Endothelial cell of umbilical vein (primary cell): ENCODE measurements around the gene SOX9. TPM values are rescaled to one million over a fixed set of nuclear protein-coding genes. Genes with fewer than 3 reads are reported as not detected.

Source experiments
- BruUV-seq: library from RNA; stranded (reverse); fragments of 400-500 nt; replicated peaks from 2 replicates; lab custom pipeline; 2021; lab: Mats Ljungman, UMichigan
- CTCF ChIA-PET: fragments of 300-600, 350-600 bp; sonication (Branson Sonifier 250); formaldehyde crosslinking; loops from one replicate; lab custom pipeline; 2021; ENCODE audit warnings: antibody characterized with exemption, inconsistent platforms; lab: Charles Lee
- POLR2A ChIA-PET: fragments of 300-600, 350-600 bp; sonication (Branson Sonifier 250); formaldehyde crosslinking; loops from one replicate; lab custom pipeline; 2021; ENCODE audit warnings: antibody characterized with exemption, inconsistent platforms; lab: Charles Lee
- DNase-seq: peaks from one replicate; pipeline ENCODE4 v3.0.0-alpha.2; 2011; ENCODE audit warnings: low read depth, low spot score
- FAIRE-seq: peaks from 2 replicates; lab custom pipeline; 2011; peaks lifted over from hg19 to GRCh38; lab: Jason Lieb, UNC
- H2AFZ ChIP-seq: 2 replicates; pipeline ENCODE4 v1.6.0; 2012; ENCODE audit warnings: low read depth, low read length, control low read depth, inconsistent platforms
- H3K27ac ChIP-seq: 2 replicates; pipeline ENCODE4 v1.5.1; 2011; ENCODE audit warnings: low read depth, mild to moderate bottlenecking, control low read depth, low read length, moderate library complexity; ENCODE audit not compliant: insufficient read depth
- H3K27me3 ChIP-seq, 2 experiments: 2 replicates each; pipeline versions ENCODE4 v1.6.0 to v1.6.1; 2011; ENCODE audit warnings: low read length in 2 of 2, mixed read lengths in 1 of 2; ENCODE audit not compliant: control insufficient read depth in 2 of 2, insufficient read depth in 2 of 2
- H3K36me3 ChIP-seq, 2 experiments: 2 replicates in 1 of 2; 3 replicates in 1 of 2; pipeline ENCODE4 v1.5.1; 2011; ENCODE audit warnings: low read length in 2 of 2, mild to moderate bottlenecking in 1 of 2, moderate library complexity in 1 of 2; ENCODE audit not compliant: control insufficient read depth in 2 of 2, insufficient read depth in 2 of 2; ENCODE audit errors: extremely low read depth in 1 of 2
- H3K4me1 ChIP-seq: 3 replicates; pipeline ENCODE4 v1.5.1; 2011; ENCODE audit warnings: mild to moderate bottlenecking, low read length; ENCODE audit not compliant: control insufficient read depth, insufficient read depth; ENCODE audit errors: extremely low read depth
- H3K4me2 ChIP-seq: 2 replicates; pipeline ENCODE4 v1.6.1; 2011; ENCODE audit warnings: low read length, control low read depth, mixed read lengths; ENCODE audit not compliant: insufficient read depth
- H3K4me3 ChIP-seq, 3 experiments: fragments of 200-600 bp in 1 of 3; sonication (generic), shearing (Covaris generic) in 1 of 3; replicated peaks in 1 of 3; 2 replicates each; pipeline ENCODE4 v1.5.1; 2011 to 2016; ENCODE audit warnings: control low read depth in 3 of 3, low read length in 3 of 3, mild to moderate bottlenecking in 2 of 3, inconsistent platforms in 1 of 3, low read depth in 1 of 3, moderate library complexity in 1 of 3; ENCODE audit not compliant: insufficient read depth in 1 of 3
- H3K79me2 ChIP-seq: 2 replicates; pipeline ENCODE4 v1.6.0; 2012; ENCODE audit warnings: low read length, inconsistent platforms; ENCODE audit not compliant: control insufficient read depth, insufficient read depth
- H3K9ac ChIP-seq: replicated peaks from 2 replicates; pipeline ENCODE3; 2011; ENCODE audit warnings: low read length, control low read depth; ENCODE audit not compliant: insufficient read depth; ENCODE audit errors: extremely low read depth
- H3K9me1 ChIP-seq: replicated peaks from 3 replicates; pipeline ENCODE4 v1.6.0; 2011; ENCODE audit warnings: mild to moderate bottlenecking, low read length; ENCODE audit not compliant: control insufficient read depth, insufficient read depth; ENCODE audit errors: extremely low read depth
- H3K9me3 ChIP-seq: replicated peaks from 2 replicates; pipeline ENCODE4 v1.5.1; 2012; ENCODE audit warnings: low read length, inconsistent platforms; ENCODE audit not compliant: control insufficient read depth, insufficient read depth
- H4K20me1 ChIP-seq: replicated peaks from 2 replicates; pipeline ENCODE3; 2011; ENCODE audit warnings: mild to moderate bottlenecking, low read length; ENCODE audit not compliant: control insufficient read depth, insufficient read depth; ENCODE audit errors: extremely low read depth
- EZH2 ChIP-seq: IDR thresholded peaks from 2 replicates; pipeline ENCODE4 v1.6.1; 2012; ENCODE audit warnings: borderline replicate concordance, low read depth, mild to moderate bottlenecking, moderate library complexity, low read length, inconsistent platforms; ENCODE audit not compliant: severe bottlenecking
- FOS ChIP-seq: IDR thresholded peaks from 2 replicates; pipeline ENCODE4 v1.6.1; 2011; ENCODE audit warnings: mild to moderate bottlenecking, low read length, moderate library complexity, borderline replicate concordance; ENCODE audit not compliant: insufficient read depth
- GATA2 ChIP-seq: IDR thresholded peaks from 2 replicates; pipeline ENCODE4 v1.7.0; 2011; ENCODE audit warnings: low read depth, mild to moderate bottlenecking, moderate library complexity, mixed read lengths, low read length; ENCODE audit not compliant: insufficient read length, insufficient read depth
- MYC ChIP-seq: IDR thresholded peaks from one replicate; pipeline ENCODE4 v1.6.1; 2011; ENCODE audit warnings: mild to moderate bottlenecking, low read depth, low read length
- POLR2AphosphoS5 ChIP-seq: IDR thresholded peaks from 2 replicates; pipeline ENCODE4 v1.6.1; 2012; ENCODE audit warnings: low read depth, mild to moderate bottlenecking, control low read depth, low read length, moderate library complexity; ENCODE audit not compliant: insufficient read depth
- dilution Hi-C: fragments of 300-500 bp; cut with MboI; formaldehyde crosslinking; loops from one replicate; pipeline ENCODE4 v1.15.0; 2019; ENCODE audit warnings: low sequenced_read_pairs; ENCODE audit not compliant: extremely low pct_ligation_motif_present
- intact Hi-C: fragments of 100-400 bp; cut with micrococcal nuclease; formaldehyde crosslinking; loops from one replicate; pipeline ENCODE4 v1.10.0; 2022
- polyA plus RNA-seq, 4 experiments: library from polyadenylated mRNA; depleted of rRNA in 3 of 4; stranded (reverse) in 3 of 4; unstranded in 1 of 4; fragments of >200 nt; gene quantifications; 2 replicates each; pipeline versions ENCODE4 v1.2.1 to v1.2.3, GENCODE V29; 2011 to 2012; ENCODE audit warnings: missing spikeins in 1 of 4
- total RNA-seq: library from RNA; stranded (reverse); gene quantifications from 2 replicates; pipeline ENCODE4 v1.2.3, GENCODE V29; 2021
- TF ChIP-seq, protein P1 (sequence below): IDR thresholded peaks from 2 replicates; pipeline ENCODE4 v1.6.1; 2011; ENCODE audit not compliant: insufficient read depth, insufficient read length

SOX9 gene
- total and polyA plus RNA-seq, 2 donors (not counting 3 experiments of a cell fraction or from before 2014, with no cell fraction given) = not detected

DNA sequence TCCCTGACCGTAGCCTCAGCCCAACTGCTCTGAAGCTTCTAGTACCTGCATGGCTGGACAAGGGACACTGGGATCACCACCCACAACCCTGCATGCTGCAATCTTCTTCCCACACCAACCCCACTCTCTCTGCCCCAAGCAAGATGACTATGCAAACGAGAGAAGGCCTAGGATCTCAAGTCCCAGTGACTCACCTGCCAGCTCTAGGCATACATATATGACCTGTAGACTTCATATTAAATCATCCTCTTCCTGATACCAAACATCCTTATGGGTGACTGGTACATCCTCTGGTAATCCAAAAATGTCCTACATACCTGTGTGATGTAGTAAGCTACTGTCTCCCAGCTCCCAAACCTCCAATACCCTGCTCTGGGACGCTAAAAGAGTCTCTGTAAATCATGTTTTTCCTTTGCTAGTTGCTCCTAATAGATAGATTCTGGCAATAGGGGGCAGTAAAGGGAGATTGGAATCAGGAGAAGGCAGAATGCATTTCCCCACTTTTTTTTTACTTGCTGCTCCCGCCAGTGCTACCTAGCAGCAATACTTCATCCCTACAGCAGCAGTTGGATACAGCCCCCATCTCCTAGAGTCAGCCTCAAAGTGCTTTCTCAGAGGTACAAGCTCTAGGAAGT, 43.4 kb upstream of the SOX9 start:
- H3K4me3 ChIP-seq = no peak overlapping the region
- intact Hi-C loops (no loop called here), dilution Hi-C loops (no loop called here)
- ChIA-PET CTCF (no interaction called here), POLR2A (no interaction called here)
- BruUV-seq = no TSS peak
- no peaks in the 10 kb centered on the region for H4K20me1 ChIP-seq
- no peak overlapping the region for H2AFZ ChIP-seq
- no peaks in the 10 kb centered on the region for H3K36me3 ChIP-seq
- H3K4me1 ChIP-seq = no peaks in the 10 kb centered on the region
- DNase-seq (no peak), FAIRE-seq (no peak)
- H3K79me2 ChIP-seq = no peaks in the 10 kb centered on the region
- H3K9ac ChIP-seq = no peak overlapping the region
- TF ChIP-seq POLR2AphosphoS5 (no peak), EZH2 (no peak), MYC (no peak), GATA2 (no peak)
- TF ChIP-seq, protein P1, sequence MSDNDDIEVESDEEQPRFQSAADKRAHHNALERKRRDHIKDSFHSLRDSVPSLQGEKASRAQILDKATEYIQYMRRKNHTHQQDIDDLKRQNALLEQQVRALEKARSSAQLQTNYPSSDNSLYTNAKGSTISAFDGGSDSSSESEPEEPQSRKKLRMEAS = no peak
- no peaks in the 10 kb centered on the region for H3K27me3 ChIP-seq
- no peaks in the 10 kb centered on the region for H3K9me1 ChIP-seq
- H3K9me3 ChIP-seq = peaks cover 2% of the 10 kb centered on the region
- no peak overlapping the region for H3K27ac ChIP-seq
- H3K4me2 ChIP-seq = no peak overlapping the region

DNA sequence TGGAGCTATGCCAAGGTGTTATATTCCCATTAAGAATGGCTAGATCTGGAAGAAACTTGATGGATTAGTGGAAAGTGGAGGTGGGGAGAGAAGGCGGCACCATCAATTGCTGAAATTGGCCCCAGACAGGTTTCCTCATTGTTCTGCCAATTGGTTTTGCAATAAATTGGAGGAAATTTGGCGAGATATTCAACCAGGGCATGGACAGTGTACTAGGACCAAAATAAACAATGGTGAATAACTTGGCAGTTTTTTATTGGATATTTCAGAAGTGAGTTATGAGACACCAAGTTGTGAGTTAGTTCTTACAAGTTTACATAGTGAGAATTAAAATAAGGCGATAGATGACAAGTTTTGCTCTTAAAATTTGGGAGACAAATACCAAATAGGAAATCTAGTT, 41.1 kb upstream of the SOX9 start:
- dilution Hi-C loops (no loop called here), intact Hi-C loops (no loop called here)
- H3K9me1 ChIP-seq = no peaks in the 10 kb centered on the region
- peaks cover 2% of the 10 kb centered on the region for H3K9me3 ChIP-seq
- no peak overlapping the region for H2AFZ ChIP-seq
- no peak overlapping the region for H3K9ac ChIP-seq
- H3K4me3 ChIP-seq = no peak overlapping the region
- H3K36me3 ChIP-seq = no peaks in the 10 kb centered on the region
- H3K4me2 ChIP-seq = no peak overlapping the region
- no peaks in the 10 kb centered on the region for H4K20me1 ChIP-seq
- BruUV-seq = no TSS peak
- H3K27me3 ChIP-seq = no peaks in the 10 kb centered on the region
- ChIA-PET CTCF (no interaction called here), POLR2A (no interaction called here)
- H3K27ac ChIP-seq = no peak overlapping the region
- no peaks in the 10 kb centered on the region for H3K79me2 ChIP-seq
- H3K4me1 ChIP-seq = no peaks in the 10 kb centered on the region
- no peak for TF ChIP-seq EZH2
- no peak for TF ChIP-seq GATA2
- TF ChIP-seq MYC = no peak
- TF ChIP-seq FOS = no peak
- DNase-seq = no peak
- FAIRE-seq = no peak
